ENCODE measurements around the gene MAP2K5. TPM values are rescaled to one million over a fixed set of nuclear protein-coding genes. Genes with fewer than 3 reads are reported as not detected.
A peak's percentile ranks its signal among the peaks of the same experiment; 100 is the strongest.

Gene MAP2K5
- total RNA-seq, 1 donor from 2014 or later = 29.8 TPM

DNA sequence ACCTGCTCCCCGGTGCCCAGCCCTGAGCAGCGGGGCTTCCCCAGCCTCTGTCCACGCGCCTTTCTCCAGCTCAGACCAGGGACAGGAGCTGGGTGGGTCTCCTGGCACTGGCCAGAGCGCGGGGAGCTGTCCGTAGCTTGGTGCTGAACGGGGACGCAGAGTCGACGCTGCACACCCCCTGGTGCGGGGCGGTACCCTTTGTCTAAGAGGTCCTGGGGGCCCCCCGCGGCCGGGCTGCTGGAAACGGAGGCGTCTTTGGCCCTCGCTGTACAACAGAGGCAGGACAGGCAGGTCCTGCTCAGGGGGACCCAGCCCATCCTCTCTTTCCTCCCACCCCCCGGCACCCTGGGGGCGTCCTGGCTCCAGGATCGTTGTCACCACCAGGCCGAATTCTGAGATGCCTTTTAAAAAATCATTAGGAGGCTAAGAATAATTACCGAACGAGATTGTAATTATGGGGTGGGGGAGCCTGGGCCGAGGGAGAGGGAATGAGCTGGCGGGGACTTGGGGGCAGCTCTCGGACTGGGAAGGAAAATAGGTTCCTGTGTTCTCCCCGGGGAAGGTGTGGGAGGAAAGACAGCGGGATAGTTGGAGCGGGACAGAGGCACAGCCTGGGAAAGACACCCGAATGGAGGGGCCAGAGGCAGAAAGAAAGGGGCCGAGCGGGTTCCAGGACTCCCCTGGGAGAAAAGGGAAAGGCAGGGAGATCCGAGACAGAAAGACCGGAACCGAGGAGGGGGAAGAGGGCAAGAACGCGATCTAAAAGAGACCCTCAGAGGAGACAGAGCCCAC lies 278.7 kb downstream of the MAP2K5 start:
- Mint-ChIP-seq H3K36me3 (peaks cover 3% of the 10 kb centered on the region), H3K27ac (no peak overlapping the region), H3K9me3 (peaks cover 10% of the 10 kb centered on the region), H3K4me1 (peaks cover 24% of the 10 kb centered on the region), H3K4me3 (peak overlapping the region; percentile 34), H3K27me3 (ENCODE audit: low read depth) (peaks cover 94% of the 10 kb centered on the region)
- DNase-seq (ENCODE audit: low spot score in 2 of 2, unreplicated experiment in 2 of 2) = peak; percentile 66 to 85
- TF ChIP-seq, protein P1, sequence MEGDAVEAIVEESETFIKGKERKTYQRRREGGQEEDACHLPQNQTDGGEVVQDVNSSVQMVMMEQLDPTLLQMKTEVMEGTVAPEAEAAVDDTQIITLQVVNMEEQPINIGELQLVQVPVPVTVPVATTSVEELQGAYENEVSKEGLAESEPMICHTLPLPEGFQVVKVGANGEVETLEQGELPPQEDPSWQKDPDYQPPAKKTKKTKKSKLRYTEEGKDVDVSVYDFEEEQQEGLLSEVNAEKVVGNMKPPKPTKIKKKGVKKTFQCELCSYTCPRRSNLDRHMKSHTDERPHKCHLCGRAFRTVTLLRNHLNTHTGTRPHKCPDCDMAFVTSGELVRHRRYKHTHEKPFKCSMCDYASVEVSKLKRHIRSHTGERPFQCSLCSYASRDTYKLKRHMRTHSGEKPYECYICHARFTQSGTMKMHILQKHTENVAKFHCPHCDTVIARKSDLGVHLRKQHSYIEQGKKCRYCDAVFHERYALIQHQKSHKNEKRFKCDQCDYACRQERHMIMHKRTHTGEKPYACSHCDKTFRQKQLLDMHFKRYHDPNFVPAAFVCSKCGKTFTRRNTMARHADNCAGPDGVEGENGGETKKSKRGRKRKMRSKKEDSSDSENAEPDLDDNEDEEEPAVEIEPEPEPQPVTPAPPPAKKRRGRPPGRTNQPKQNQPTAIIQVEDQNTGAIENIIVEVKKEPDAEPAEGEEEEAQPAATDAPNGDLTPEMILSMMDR (IDR thresholded peaks at IDR 0.05; ENCODE audit: unreplicated experiment) = no peak

DNA sequence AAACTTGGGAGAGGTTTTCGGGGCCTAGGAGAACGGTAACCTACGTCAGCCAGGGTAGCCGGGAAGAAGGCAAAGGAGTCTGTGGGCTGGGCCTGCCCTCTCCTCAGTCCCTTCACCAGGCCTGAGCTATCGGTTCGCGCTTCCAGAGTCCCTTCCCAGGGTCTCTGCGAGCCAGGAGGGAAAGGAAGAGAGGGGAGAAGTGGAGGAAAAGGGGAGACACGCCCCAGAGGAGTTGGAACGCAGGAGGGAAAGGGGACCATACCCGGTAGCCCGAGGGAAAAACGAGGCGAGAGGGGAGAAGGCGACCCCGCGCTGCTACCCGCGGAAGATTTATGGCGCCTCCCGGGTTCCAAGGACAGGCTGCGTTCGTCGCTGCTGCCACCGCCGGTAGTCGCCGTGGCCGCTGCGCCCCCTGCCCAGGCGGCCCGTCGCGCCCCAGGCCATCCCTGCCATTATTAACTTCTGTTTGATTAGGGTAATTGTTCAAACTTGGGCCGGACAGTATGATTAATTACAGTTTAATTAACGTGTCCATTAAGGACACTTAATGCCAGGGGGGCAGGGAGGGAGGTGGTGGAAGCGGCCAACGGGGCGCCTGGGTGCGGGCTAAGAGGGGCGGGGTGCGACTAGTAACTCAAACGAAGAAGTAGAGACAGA lies 279.4 kb downstream of the MAP2K5 start:
- H3K27me3 Mint-ChIP-seq (ENCODE audit: low read depth) = peaks cover 91% of the 10 kb centered on the region
- peaks cover 3% of the 10 kb centered on the region for H3K9me3 Mint-ChIP-seq
- H3K4me1 Mint-ChIP-seq = peaks cover 27% of the 10 kb centered on the region
- peak overlapping the region; percentile 34 for H3K4me3 Mint-ChIP-seq
- TF ChIP-seq, protein P1 (IDR thresholded peaks at IDR 0.05; ENCODE audit: unreplicated experiment) = no peak
- no peaks in the 10 kb centered on the region for H3K36me3 Mint-ChIP-seq
- H3K27ac Mint-ChIP-seq = no peak overlapping the region
- DNase-seq (ENCODE audit: low spot score in 2 of 2, unreplicated experiment in 2 of 2) = no peak

DNA sequence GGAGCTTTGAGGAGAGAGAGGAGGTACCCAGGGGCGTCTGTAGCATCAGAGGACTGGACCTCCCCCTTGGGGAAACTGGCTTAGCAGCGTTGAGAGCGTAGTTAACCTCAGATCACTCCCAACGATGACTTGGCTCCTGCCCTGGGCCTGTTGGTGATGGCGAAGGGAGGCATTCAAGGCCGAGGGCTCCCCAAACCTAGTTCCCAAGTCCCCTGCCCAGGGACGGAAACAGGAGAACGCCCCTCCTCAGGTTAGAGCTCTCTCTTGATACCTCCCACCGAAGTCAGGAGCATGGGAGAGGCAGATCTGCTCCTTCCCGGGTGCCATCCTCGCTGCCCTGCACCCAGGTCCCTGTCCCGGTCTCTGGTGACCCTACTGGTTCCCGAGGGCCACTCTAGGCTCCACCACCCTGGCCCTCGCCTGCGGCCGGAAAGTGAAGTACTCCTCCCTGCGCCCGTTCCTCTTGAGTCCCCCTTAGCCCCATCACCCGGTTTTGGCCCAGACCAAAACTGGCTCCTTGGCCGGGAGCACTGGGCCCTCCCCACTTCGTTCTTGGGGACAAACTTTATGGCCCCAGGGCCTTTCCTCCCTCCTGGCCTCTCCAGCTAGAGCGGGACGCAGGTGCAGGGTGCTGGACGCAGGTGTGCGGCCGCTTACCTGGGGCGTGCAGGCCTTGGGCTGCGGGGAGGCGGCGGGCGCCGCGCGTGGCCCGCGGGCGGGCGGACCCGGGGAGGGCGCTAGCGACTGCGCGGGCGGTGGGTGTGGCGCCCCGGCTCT lies 280.2 kb downstream of the MAP2K5 start:
- H3K4me1 Mint-ChIP-seq = peaks cover 27% of the 10 kb centered on the region
- TF ChIP-seq, protein P1 (IDR thresholded peaks at IDR 0.05; ENCODE audit: unreplicated experiment) = no peak
- no peaks in the 10 kb centered on the region for H3K9me3 Mint-ChIP-seq
- no peaks in the 10 kb centered on the region for H3K36me3 Mint-ChIP-seq
- DNase-seq (ENCODE audit: low spot score in 2 of 2, unreplicated experiment in 2 of 2) = no peak
- H3K27ac Mint-ChIP-seq = no peak overlapping the region
- no peak overlapping the region for H3K4me3 Mint-ChIP-seq
- H3K27me3 Mint-ChIP-seq (ENCODE audit: low read depth) = peaks cover 84% of the 10 kb centered on the region

DNA sequence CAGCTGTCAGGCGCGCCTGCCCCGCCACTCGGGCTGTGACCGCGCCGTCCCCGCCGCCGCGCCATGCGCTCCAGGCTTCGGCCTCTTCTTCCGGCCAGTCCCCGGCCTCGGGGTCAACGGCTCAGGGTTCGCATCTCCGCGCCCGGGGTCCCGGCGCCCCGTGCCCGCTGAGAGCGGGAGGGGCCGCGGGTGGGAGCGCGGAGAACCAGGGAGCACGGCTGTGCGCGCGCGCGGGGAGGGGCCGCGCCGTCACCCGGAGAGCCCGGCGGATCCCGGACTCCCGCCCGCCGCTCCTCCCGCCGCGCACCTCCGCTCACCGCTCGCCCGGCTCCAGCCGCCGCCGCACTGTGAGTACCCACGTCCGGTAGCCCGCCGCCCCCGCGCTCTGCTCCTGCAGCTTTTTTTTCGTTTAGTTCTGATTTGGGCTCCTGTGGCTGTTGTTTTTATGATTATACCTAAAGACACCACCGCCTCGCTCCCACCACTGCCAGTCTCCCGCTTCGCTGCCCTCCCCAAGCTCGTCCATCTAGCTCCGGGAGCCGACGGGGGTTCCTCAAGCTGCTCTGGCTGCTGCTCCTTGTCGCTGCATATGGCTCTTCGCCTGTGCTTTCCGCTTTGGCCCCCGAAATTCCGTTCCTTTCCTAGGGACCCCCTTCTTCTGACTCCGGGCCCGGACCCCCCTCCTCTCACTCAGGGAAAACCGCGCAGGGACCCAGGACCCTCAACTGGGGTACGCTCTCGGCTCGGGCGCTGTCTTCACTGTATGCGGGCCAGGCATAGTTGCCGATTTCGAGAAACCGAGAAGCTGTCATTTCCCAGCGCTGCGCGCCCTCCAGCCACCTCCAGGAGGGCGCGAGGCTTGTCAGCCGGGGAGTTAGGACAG lies 281.1 kb downstream of the MAP2K5 start:
- peaks cover 30% of the 10 kb centered on the region for H3K4me1 Mint-ChIP-seq

More for the DNA sequence above, 281.1 kb downstream of the MAP2K5 start:
- no peak overlapping the region for H3K27ac Mint-ChIP-seq
- H3K4me3 Mint-ChIP-seq = peak overlapping the region; percentile 60
- H3K27me3 Mint-ChIP-seq (ENCODE audit: low read depth) = peaks cover 82% of the 10 kb centered on the region
- TF ChIP-seq, protein P1 (IDR thresholded peaks at IDR 0.05; ENCODE audit: unreplicated experiment) = no peak
- no peaks in the 10 kb centered on the region for H3K36me3 Mint-ChIP-seq
- DNase-seq (ENCODE audit: low spot score in 2 of 2, unreplicated experiment in 2 of 2) = no peak
- H3K9me3 Mint-ChIP-seq = no peaks in the 10 kb centered on the region
